ENCODE measurements around the gene CLCA4. TPM values are rescaled to one million over a fixed set of nuclear protein-coding genes. Genes with fewer than 3 reads are reported as not detected.

CLCA4 gene
- total RNA-seq, 1 experiment from 2014 or later, result not detected

- Mint-ChIP-seq H3K9me3 (peaks cover 50% of the 10 kb centered on the region), H3K27ac (no peak overlapping the region), H3K4me3 (no peak overlapping the region), H3K27me3 (ENCODE audit: low read depth) (no peaks in the 10 kb centered on the region), H3K36me3 (peaks cover 28% of the 10 kb centered on the region), H3K4me1 (peaks cover 3% of the 10 kb centered on the region; the same call in 1 of the 2 replicates)
- ChIA-PET POLR2A (no interaction called here), CTCF (no interaction called here)
- DNase-seq (ENCODE audit: low spot score) (no peak), ATAC-seq (peak; percentile 64)
- TF ChIP-seq ZNF425 (CRISPR knock-in tag; conservative IDR thresholded peaks at IDR 0.05), result no peak
- no peak for TF ChIP-seq CBFB (CRISPR knock-in tag; IDR thresholded peaks at IDR 0.05; ENCODE audit: low read depth)
- no peak for TF ChIP-seq IRF1 (CRISPR knock-in tag; IDR thresholded peaks at IDR 0.05)
- TF ChIP-seq TEAD4 (CRISPR knock-in tag; IDR thresholded peaks at IDR 0.05), result no peak
- TF ChIP-seq GRHL2 (CRISPR knock-in tag; IDR thresholded peaks at IDR 0.05; ENCODE audit: insufficient replicate concordance, severe bottlenecking), result no peak
- TF ChIP-seq ATF2 (CRISPR knock-in tag; IDR thresholded peaks at IDR 0.05; ENCODE audit: borderline replicate concordance, low read depth), result no peak
- TF ChIP-seq TEAD1 (CRISPR knock-in tag; IDR thresholded peaks at IDR 0.05), result no peak
- TF ChIP-seq ZNF138 (CRISPR knock-in tag; conservative IDR thresholded peaks at IDR 0.05), result no peak
- TF ChIP-seq E2F5 (CRISPR knock-in tag; IDR thresholded peaks at IDR 0.05), result no peak
- TF ChIP-seq IRF2 (CRISPR knock-in tag; IDR thresholded peaks at IDR 0.05; ENCODE audit: borderline replicate concordance, low read depth), result no peak
- TF ChIP-seq ZNF671 (CRISPR knock-in tag; IDR thresholded peaks at IDR 0.05), result no peak
- no peak for TF ChIP-seq ZNF232 (CRISPR knock-in tag; IDR thresholded peaks at IDR 0.05)
- TF ChIP-seq PRRX2 (CRISPR knock-in tag; IDR thresholded peaks at IDR 0.05), result no peak
Observed at GRCh38 chr1:86594284-86594770, 47.4 kb downstream of the CLCA4 start.

GRCh38 chr1:86596224-86596623, 49.3 kb downstream of the CLCA4 start:
- DNase-seq (ENCODE audit: low spot score), result no peak
- Mint-ChIP-seq H3K27me3 (ENCODE audit: low read depth) (no peaks in the 10 kb centered on the region), H3K4me1 (peaks cover 3% of the 10 kb centered on the region; the same call in 1 of the 2 replicates), H3K4me3 (no peak overlapping the region), H3K27ac (no peak overlapping the region), H3K36me3 (peaks cover 28% of the 10 kb centered on the region), H3K9me3 (peaks cover 55% of the 10 kb centered on the region)
- ChIA-PET POLR2A (no interaction called here), CTCF (no interaction called here)
- no peak for ATAC-seq
- TF ChIP-seq USF2 (CRISPR knock-in tag; IDR thresholded peaks at IDR 0.05) (no peak), KAT7 (CRISPR knock-in tag; IDR thresholded peaks at IDR 0.05; ENCODE audit: borderline replicate concordance) (no peak), ATF3 (CRISPR knock-in tag; conservative IDR thresholded peaks at IDR 0.05) (no peak), ZBTB21 (CRISPR knock-in tag; IDR thresholded peaks at IDR 0.05; ENCODE audit: borderline replicate concordance) (no peak), GRHL2 (CRISPR knock-in tag; IDR thresholded peaks at IDR 0.05; ENCODE audit: insufficient replicate concordance, severe bottlenecking) (no peak)

Measured in WTC11 (cell line).